ENCODE results near the gene ZBTB32. TPM values are rescaled to one million over a fixed set of nuclear protein-coding genes. Genes with fewer than 3 reads are reported as not detected.

ZBTB32 gene
- total and polyA plus RNA-seq, 2 of the 8 experiments (the other 6 are each of a cell fraction or from before 2014, with no cell fraction given), result 0.11 to 0.50 TPM

- no peak overlapping the region for H3K18ac ChIP-seq (ENCODE audit: extremely low read depth, low read length)
- H3K23me2 ChIP-seq (ENCODE audit: low read depth, low read length), result peaks cover 4% of the 10 kb centered on the region; the same call in 1 of the 2 replicates
- H3K4ac ChIP-seq (replicated peaks; ENCODE audit: insufficient read length, low read depth, low read length), result no peak overlapping the region
- FAIRE-seq (no peak), DNase-seq (ENCODE audit: low read depth in 1 of 2, low spot score in 2 of 2) (no peak)
- H3K56ac ChIP-seq (replicated peaks; ENCODE audit: insufficient read length, low read depth, low read length), result no peak overlapping the region
- H3K27ac ChIP-seq (ENCODE audit: low read depth, low read length), result no peak overlapping the region
- TF ChIP-seq SIRT6 (IDR thresholded peaks at IDR 0.05; ENCODE audit: low read length), result no peak
- peak; percentile 40 for TF ChIP-seq MAX (IDR thresholded peaks at IDR 0.05)
- TF ChIP-seq ZNF274 (IDR thresholded peaks at IDR 0.05; ENCODE audit: borderline replicate concordance, extremely low read depth, low read length), result no peak
- no peak for TF ChIP-seq KDM5A (IDR thresholded peaks at IDR 0.05; ENCODE audit: low read length)
- TF ChIP-seq RAD21 (IDR thresholded peaks at IDR 0.05 in 1 of 2, conservative IDR thresholded peaks at IDR 0.05 in 1 of 2; ENCODE audit: low read depth in 2 of 2, low read length in 2 of 2), result no peak
- no peak for TF ChIP-seq HDAC2 (IDR thresholded peaks at IDR 0.05; ENCODE audit: borderline replicate concordance in 1 of 2, low read depth in 2 of 2, low read length in 2 of 2)
- TF ChIP-seq SP1 (IDR thresholded peaks at IDR 0.05; ENCODE audit: low read depth, low read length), result 0 out of 2 replicates have a peak, but pooled peaks have one; percentile 28
- TF ChIP-seq YY1 (IDR thresholded peaks at IDR 0.05; ENCODE audit: low read depth, low read length), result no peak
- H3K36me3 ChIP-seq (ENCODE audit: control insufficient read depth in 2 of 4, insufficient read depth in 4 of 4, low read length in 3 of 4), result no peaks in the 10 kb centered on the region; a peak in 1 of 8 replicates
- no peaks in the 10 kb centered on the region for H4K20me1 ChIP-seq (replicated peaks in 1 of 2; ENCODE audit: control insufficient read depth in 1 of 2, insufficient read depth in 2 of 2, low read length in 2 of 2)
- H3K4me2 ChIP-seq (ENCODE audit: insufficient read depth in 1 of 2, low read depth in 2 of 2, low read length in 2 of 2), result peak overlapping the region in 1 of 2 experiments; percentile 87; a peak in 1 of 4 replicates
- H3K4me1 ChIP-seq (replicated peaks in 1 of 4; ENCODE audit: control insufficient read depth in 3 of 4, insufficient read depth in 4 of 4, low read length in 3 of 4), result peaks cover 0 to 4% (median 3%) of the 10 kb centered on the region in 4 experiments; a peak in 4 of 7 replicates
- H4K8ac ChIP-seq (ENCODE audit: extremely low read depth, insufficient read depth, low read length), result no peak overlapping the region
- H2BK12ac ChIP-seq (ENCODE audit: low read depth, low read length), result no peak overlapping the region
- no peak overlapping the region for H2AFZ ChIP-seq (ENCODE audit: low read length)
- no peak overlapping the region for H4K5ac ChIP-seq (ENCODE audit: insufficient read length, low read depth, low read length)
- peaks cover 2 to 11% (median 11%) of the 10 kb centered on the region in 4 experiments; a peak in 6 of 7 replicates for H3K27me3 ChIP-seq (replicated peaks in 1 of 4; ENCODE audit: control insufficient read depth in 3 of 4, extremely low read depth in 1 of 4, insufficient read depth in 3 of 4, low read length in 3 of 4)
- H3K9me3 ChIP-seq (ENCODE audit: insufficient read depth in 2 of 2, low read depth in 1 of 2, low read length in 1 of 2), result peaks cover 0 to 3% of the 10 kb centered on the region in 2 experiments; a peak in 1 of 4 replicates
- no peak overlapping the region for H4K91ac ChIP-seq (replicated peaks; ENCODE audit: insufficient read length, low read length)
- H3K14ac ChIP-seq (ENCODE audit: insufficient read length), result no peak overlapping the region
- no peak overlapping the region for H2BK15ac ChIP-seq (ENCODE audit: low read length)
- H3K9ac ChIP-seq (replicated peaks in 1 of 4; ENCODE audit: extremely low read depth in 1 of 4, low read depth in 3 of 4, low read length in 3 of 4), result no peak overlapping the region
- no peak overlapping the region for H2BK20ac ChIP-seq (ENCODE audit: low read length)
- 52% methylated on average over 9 of the region's 9 CpGs; no CpG with 5 or more reads in 1 of the 2 experiments for WGBS, 2 experiments (ENCODE audit: extremely low coverage in 1 of 2, insufficient coverage in 1 of 2, insufficient read length in 1 of 2, insufficient replicate concordance in 2 of 2, low coverage in 1 of 2, low lambda C conversion rate in 2 of 2, missing lambda C conversion rate in 1 of 2)
- no peak overlapping the region for H2BK120ac ChIP-seq (replicated peaks; ENCODE audit: low read depth, low read length)
- ChIA-PET POLR2A (ENCODE audit: partially characterized antibody) (interaction anchor here (0.6 to 3.7 kb wide), 7 partner anchors 9 to 160 kb away, joined by 3 to 28 read pairs (median 6); partner anchors contain the start of gene LIN37), CTCF (ENCODE audit: partially characterized antibody) (interaction anchor here (1.0 to 8.4 kb wide), 6 partner anchors 10 to 188 kb away, joined by 3 to 67 read pairs (median 4); no protein-coding TSS in a partner anchor)
- H2BK5ac ChIP-seq (ENCODE audit: low read depth, low read length), result no peak overlapping the region
- H3K79me1 ChIP-seq (ENCODE audit: low read depth, low read length), result no peaks in the 10 kb centered on the region
- H3K79me2 ChIP-seq (ENCODE audit: control insufficient read depth in 1 of 2, insufficient read depth in 2 of 2, low read length in 2 of 2), result no peaks in the 10 kb centered on the region
- no peak overlapping the region for H3K4me3 ChIP-seq (ENCODE audit: extremely low read depth in 1 of 4, insufficient read depth in 2 of 4, low read depth in 3 of 4, low read length in 4 of 4)
- H2AK5ac ChIP-seq (ENCODE audit: low read depth, low read length), result no peak overlapping the region
- no peak overlapping the region for H3K23ac ChIP-seq (ENCODE audit: insufficient read length)
These were observed 1.0 kb upstream of the ZBTB32 start for GRCh38 chr19:35703343-35703742.
